GM19023 (cell line): ENCODE results near the gene DISC1.
"Not testable (repeated sequence)": the region's sequence is repeated elsewhere in the genome, so short reads cannot be mapped to it uniquely, and the experiment has no call there.

Experiments used
- ATAC-seq: cut with Tn5 transposase; IDR thresholded peaks from one replicate; pipeline ENCODE4 v1.9.1; 2021; ENCODE audit warnings: mild to moderate bottlenecking, moderate library complexity; ENCODE audit not compliant: unreplicated experiment

The DISC1 gene

DNA sequence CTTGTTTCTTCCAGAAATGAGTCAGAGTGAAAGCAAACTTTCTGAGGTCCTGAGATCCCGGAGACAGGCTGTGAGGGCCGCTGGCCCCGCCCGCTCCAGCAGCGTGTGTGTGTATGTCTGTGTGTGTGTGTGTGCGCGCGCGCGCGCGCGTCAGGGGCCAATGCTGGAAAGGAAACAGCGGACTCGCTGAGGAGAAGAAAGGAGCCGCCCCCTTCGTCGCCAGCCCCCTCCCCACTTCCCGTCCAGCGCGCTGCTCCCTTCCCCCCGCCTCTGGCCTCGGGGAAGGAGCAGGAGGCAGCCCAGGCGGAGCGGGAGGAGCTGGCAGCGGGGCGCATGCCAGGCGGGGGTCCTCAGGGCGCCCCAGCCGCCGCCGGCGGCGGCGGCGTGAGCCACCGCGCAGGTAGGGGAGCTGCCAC, at the start of gene DISC1:
Gene DISC1, plus strand, starts transcription at position 256 of the 416 bp plus-strand sequence. Its CDS starts 78 bp downstream, at position 334.
- ATAC-seq: peak; percentile 47

GRCh38 chr1:231576804-231577718, 49.5 kb upstream of the DISC1 start:
- no peak for ATAC-seq

DNA sequence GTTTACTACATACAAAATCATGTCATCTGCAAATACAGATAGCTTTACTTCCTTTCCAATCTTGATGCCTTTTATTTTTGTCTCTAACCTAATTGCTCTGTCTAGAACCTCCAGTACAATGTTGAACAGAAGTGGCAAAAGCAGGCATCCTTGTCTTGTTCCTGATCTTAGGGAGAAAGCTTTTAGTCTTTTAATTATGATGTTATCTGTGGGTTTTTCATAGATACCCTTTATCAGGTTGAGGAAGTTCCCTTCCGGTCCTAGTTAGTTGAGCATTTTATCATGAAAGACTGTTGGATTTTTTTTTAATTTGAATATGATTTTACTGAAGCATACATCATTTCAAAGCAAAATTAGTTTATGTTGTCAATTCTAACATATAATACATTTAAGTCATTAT, 45.7 kb upstream of the DISC1 start:
- no peak for ATAC-seq

DNA sequence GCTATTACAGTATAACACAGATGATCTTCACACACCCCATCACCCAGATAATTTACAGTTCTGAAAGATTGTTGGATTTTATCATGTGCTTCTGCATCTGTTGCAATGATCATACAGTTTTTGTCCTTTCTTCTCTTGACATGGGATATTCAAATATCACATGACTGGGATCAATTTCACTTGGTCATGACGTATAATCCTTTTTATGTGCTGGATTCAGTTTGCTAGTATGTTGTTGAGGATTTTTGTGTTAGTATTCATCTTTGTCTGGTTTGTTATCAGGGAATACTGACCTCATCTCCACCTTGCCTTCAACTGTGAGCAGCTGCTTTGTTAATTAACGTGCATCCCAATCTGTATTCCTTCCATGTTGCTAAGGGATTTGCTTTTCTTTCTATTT, 44.7 kb upstream of the DISC1 start:
- no peak for ATAC-seq

- ATAC-seq: no peak
Measured at GRCh38 chr1:231583376-231583775, 43.2 kb upstream of the DISC1 start.

DNA sequence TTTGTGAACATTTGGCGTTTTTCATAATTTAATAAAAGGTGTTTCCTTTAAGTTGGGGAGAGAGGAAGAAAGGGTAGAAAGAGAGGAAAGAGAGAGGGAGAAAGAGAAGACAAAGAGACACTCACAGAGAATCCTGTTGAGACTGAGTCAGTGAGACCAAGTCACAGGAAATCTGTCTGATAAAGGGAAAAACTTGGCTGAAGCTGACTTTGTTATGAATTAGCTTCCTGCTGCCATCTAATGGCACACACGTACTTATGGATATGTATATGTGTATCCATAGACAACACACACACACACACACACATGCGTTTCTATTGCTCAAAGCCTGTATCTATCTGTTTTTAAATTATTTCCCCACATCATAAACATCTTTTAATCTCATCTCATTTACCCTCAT, 42.5 kb upstream of the DISC1 start:
- ATAC-seq: no peak

- no peak for ATAC-seq
Measured at GRCh38 chr1:231584921-231585320, 41.7 kb upstream of the DISC1 start.

DNA sequence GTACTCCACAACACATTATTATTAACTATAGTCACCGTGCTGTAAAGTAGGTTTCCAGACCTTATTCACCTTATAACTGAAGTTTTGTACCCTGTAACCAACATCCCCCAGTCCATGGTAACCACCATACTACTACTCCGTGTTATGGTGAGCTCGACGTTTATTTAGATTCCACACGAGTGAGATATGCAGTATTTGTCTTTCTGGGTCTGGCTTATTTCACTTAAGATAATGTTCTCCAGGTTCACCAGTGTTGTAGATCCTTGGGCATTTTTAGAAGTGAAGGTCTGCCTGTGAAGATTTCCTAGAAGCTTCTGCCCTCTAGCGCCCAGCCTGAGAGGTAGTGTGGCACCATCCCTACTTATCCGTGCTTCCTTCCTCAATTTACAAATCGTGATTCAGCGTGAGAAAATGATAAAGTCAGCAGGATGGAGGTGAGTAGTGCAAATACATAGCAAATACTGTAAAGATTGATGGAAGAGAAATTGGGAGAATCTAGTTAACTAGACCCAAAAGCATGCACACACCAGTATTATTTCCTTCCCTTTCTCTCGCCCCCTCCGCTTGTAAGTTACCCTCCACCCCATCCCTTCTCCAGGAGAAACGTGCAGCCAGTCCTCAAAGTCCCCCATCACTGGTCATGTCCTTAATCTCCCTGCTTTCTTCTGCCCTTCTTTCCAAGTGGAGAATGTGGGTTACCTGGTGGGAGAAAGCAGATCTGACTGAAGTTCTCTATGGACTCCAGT, 36.0 kb upstream of the DISC1 start:
- ATAC-seq: no peak

DNA sequence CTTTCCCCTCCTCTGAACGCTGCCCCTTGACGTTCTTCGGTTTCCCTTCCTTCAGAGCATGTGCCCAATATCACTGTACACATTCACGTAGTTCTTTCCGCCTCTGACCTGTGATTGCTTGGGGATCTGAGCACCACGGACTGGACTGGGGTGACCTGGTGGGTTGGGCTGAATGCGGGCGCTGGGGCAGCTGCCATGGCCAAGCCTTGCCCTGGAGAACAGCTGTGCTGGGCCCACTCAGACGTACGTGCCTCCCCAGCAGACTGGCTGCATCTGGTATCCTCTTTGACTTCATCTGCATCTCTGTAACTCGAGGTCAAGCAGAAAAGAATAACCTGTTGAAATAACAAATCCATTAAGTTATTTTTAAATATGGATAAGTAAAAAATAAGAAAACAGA, 35.1 kb upstream of the DISC1 start:
- ATAC-seq: no peak

- no peak for ATAC-seq
Measured at GRCh38 chr1:231592809-231593208, 33.8 kb upstream of the DISC1 start.

- ATAC-seq: not testable (repeated sequence)
Measured at GRCh38 chr1:231593264-231593663, 33.3 kb upstream of the DISC1 start.

DNA sequence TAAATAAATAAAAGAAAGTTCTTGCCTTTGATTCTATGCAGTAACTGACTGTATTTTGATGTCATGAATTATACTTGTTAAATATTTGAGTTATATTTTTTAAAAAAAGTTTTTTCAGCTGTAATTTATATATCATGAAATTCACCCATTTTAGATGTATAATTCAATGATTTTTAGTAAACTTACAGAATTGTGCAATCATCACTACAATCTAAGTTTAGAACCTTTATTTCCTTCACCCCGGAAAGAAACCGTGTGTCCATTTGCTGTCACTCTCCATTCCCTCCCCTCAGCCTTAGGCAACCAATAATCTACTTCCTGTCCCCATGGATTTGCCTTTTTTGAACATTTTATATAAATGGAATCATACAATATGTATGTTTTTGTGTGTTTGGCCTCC, 32.5 kb upstream of the DISC1 start:
- ATAC-seq: no peak

- no peak for ATAC-seq
Measured at GRCh38 chr1:231594749-231595148, 31.8 kb upstream of the DISC1 start.

DNA sequence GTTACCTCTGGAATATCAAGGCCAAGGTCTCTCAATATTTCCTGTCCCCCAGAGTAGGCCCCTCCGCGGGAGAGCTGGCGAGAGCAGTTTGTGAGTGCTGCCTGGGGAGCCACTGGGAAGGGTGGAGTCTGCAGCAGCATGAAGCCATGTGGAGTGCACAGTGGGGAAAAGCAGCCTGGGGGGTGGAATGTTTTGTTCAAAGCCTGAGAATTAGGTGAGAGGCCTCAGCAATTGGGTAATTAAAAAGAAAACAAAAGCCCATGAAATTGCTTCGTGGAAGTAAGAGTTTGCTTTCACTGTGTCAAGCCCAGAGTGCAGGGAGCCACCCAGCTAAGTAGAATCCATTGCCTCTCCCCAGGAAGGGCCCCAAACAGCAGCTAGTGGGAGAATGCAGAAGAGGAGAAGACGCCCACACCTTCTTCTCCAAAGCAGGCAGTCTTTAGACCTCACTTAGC, 30.2 kb upstream of the DISC1 start:
- no peak for ATAC-seq

- no peak for ATAC-seq
Measured at GRCh38 chr1:231597971-231598370, 28.6 kb upstream of the DISC1 start.

DNA sequence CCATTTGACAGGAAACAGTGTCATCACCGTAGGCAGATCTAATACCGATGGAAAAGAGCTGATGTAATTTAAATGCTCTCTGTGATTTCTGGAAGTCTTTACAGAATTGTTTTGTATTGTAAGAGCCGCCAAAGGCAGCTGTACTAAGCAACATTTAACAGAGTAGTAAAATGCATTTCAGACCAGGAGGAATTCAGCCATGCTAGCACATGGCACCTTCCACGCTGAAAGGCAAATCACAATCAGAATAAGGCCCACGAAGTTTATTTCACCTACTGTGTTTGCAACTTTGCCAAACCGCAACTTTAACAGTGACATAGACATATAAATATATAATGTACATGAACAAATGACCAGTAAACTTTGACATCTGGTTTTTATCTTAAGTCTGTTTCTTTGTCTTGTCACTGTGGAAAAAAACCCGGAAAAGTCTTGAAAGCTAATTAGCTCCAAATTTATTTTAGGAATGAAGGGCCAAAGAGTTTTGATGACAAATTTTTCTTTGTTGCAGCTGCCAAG, 26.1 kb upstream of the DISC1 start:
- no peak for ATAC-seq

DNA sequence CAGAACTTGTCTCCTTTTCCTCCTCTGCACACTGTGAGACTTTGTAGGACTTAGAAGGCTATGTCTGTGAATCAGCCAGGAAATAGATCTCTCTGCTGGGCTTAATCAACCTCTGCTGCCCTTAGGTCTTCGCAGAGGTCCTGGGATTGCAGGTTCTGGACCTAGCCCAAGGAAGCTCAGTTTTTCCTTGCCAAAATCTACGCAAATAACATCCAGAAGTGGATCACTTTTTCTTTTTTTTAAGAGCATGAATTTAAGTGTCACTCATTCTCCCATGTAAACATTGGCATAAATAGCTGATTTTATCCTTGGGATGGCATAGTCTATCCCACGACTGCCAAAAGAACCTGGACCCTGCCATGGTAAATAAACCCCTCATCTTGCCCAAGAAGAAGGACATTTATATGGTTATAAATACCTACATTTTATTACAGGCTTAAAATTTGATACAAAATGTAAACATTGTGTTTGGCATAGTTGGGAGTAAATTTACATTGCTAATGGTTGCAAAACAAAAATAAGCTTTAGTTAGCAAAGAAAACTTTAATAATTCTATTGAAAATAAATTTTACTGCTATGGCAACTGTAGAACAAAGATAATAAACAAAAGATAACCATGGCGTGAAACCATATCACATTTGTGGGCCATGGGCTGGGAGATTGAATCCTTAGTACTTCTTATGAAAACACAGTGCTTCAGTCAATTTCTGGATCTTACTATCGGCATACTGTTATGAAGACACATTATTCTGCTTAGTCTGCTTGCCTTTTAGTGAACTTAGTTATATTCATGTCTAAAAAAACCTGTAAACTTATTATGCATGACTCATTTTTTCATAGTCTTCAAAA, 24.5 kb upstream of the DISC1 start:
- no peak for ATAC-seq

- ATAC-seq: no peak
Measured at GRCh38 chr1:231602673-231602984, 24.0 kb upstream of the DISC1 start.

DNA sequence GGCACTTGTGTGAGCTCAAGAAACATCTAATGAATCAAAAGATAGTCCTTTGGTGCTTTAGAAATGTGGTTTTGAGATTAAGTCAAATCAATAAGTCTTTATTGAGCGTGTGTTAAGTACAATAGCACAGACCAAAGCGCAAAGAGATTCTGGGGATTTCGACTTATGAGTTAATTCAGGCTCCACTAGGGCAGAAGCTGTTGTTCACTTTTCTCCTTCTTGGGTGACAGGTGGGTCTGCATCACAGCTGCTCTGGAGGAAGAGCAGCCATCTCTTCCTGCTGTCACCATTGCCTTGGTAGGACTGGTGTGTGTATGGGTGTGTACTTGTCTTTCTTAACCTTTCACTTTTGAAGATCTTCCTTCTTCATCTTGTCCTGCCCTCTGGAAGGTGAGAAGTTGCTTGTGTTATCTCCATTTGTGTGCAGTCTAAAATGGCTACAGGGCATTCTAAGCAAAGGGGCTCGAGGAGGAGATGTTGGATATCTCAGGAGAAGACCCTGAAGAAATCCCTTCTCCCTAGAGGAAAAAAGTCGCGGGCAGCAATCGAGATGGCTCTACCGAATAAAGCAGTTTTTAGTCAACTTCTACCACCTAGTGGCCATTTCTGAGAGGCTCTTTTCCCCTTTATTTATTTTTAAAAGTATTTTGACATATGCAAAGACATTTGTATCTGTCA, 22.9 kb upstream of the DISC1 start:
- no peak for ATAC-seq

DNA sequence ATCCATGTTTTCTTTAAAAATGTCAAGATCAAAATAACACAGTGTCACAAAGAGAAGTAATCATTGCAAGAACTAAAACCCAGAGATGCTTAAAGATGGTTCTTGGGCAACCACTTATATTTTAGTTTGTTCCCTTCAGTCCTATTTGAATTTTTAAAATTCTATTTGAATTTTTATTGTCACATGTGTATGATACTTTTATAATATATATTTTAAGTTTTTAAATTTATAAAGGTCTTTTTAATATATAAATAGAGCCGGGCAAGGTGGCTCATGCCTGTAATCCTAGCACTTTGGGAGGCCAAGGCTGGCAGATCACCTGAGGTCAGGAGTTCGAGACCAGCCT, 22.3 kb upstream of the DISC1 start:
- ATAC-seq: no peak
